ENCODE measurements around the gene GPR84.

- TF ChIP-seq CTCF (IDR thresholded peaks at IDR 0.05; ENCODE audit: low read length) (no peak), EZH2 (optimal IDR thresholded peaks at IDR 0.05; ENCODE audit: low read depth, low read length) (no peak), EZH2phosphoT487 (IDR thresholded peaks at IDR 0.05; ENCODE audit: low read length) (no peak)
Measured at GRCh38 chr12:54349036-54349435, 15.2 kb downstream of the GPR84 start.

All from MM.1S (cell line).